ENCODE data around the gene GATM. TPM values are rescaled to one million over a fixed set of nuclear protein-coding genes. Genes with fewer than 3 reads are reported as not detected.

The GATM gene
- total and polyA plus RNA-seq, 10 of the 15 experiments (the other 5 are each of a cell fraction or from before 2014, with no cell fraction given) = 11.7 to 83.1 (median 38.2) TPM

GRCh38 chr15:45326741-45327140 lies 51.6 kb downstream of the GATM start:
- no peaks in the 10 kb centered on the region for H3K36me3 ChIP-seq (ENCODE audit: control insufficient read depth in 2 of 2, insufficient read depth in 2 of 2, low read length in 1 of 2)
- H3K9ac ChIP-seq (ENCODE audit: control insufficient read depth, insufficient read depth, low read length) = no peak overlapping the region
- POLR2A ChIA-PET = interaction anchor here (0.7 kb wide), 1 partner anchor 591 kb away, joined by 6 read pairs; no protein-coding TSS in a partner anchor
- no peak for TF ChIP-seq RELB (IDR thresholded peaks at IDR 0.05; ENCODE audit: low read depth)
- no peak for TF ChIP-seq ZNF274 (IDR thresholded peaks at IDR 0.05; ENCODE audit: insufficient read depth, insufficient read length)
- TF ChIP-seq IKZF2 (IDR thresholded peaks at IDR 0.05) = no peak
- no peak for TF ChIP-seq PBX3 (IDR thresholded peaks at IDR 0.05; ENCODE audit: insufficient replicate concordance, low read depth, low read length)
- no peak for TF ChIP-seq LARP7 (IDR thresholded peaks at IDR 0.05)
- H3K4me1 ChIP-seq (ENCODE audit: control insufficient read depth, insufficient read depth, low read length) = no peaks in the 10 kb centered on the region
- H3K9me3 ChIP-seq (replicated peaks; ENCODE audit: control insufficient read depth, insufficient read depth, low read length) = no peaks in the 10 kb centered on the region
- no TSS peak for BruUV-seq (replicated peaks)
- FAIRE-seq = no peak
- no peak for ATAC-seq
- DNase-seq (ENCODE audit: low read depth, low spot score) = no peak
- in situ Hi-C loops (cut with MboI) (no loop called here), intact Hi-C loops (cut with micrococcal nuclease; ENCODE audit: unreplicated experiment) (no loop called here)
- no peak overlapping the region for H3K4me3 ChIP-seq
- no peaks in the 10 kb centered on the region for H4K20me1 ChIP-seq (ENCODE audit: control insufficient read depth, insufficient read depth)
- SMC1A ChIA-PET (ENCODE audit: uncharacterized antibody, unreplicated experiment) = interaction anchor here (0.7 to 1.1 kb wide), 5 partner anchors 9 to 43 kb away, joined by 3 to 4 read pairs (median 3); no protein-coding TSS in a partner anchor
- no peak overlapping the region for H2AFZ ChIP-seq (ENCODE audit: control insufficient read depth, low read depth, low read length)
- CTCF ChIA-PET = interaction anchor here (1.2 to 1.5 kb wide), 3 partner anchors 14 to 73 kb away, joined by 3 to 5 read pairs (median 3); no protein-coding TSS in a partner anchor
- no peaks in the 10 kb centered on the region for H3K27me3 ChIP-seq (replicated peaks in 1 of 2; ENCODE audit: control insufficient read depth in 2 of 2, insufficient read depth in 2 of 2, low read length in 1 of 2)
- 37% methylated on average over 7 of the region's 7 CpGs for WGBS (ENCODE audit: insufficient coverage, insufficient replicate concordance, low lambda C conversion rate, missing lambda C conversion rate)
- no peak overlapping the region for H3K27ac ChIP-seq (ENCODE audit: control insufficient read depth, insufficient read depth)
- H3K79me2 ChIP-seq (ENCODE audit: control insufficient read depth, insufficient read depth, low read length) = no peaks in the 10 kb centered on the region
- no peak overlapping the region for H3K4me2 ChIP-seq (ENCODE audit: control insufficient read depth, insufficient read depth)
- RAD21 ChIA-PET (ENCODE audit: unreplicated experiment) = no interaction called here

Measured in GM12878 (cell line).